BJ (cell line): ENCODE data around the gene LPO. TPM values are rescaled to one million over a fixed set of nuclear protein-coding genes. Genes with fewer than 3 reads are reported as not detected.

Experiments
- CTCF ChIA-PET: fragments of 350-600 bp; formaldehyde crosslinking; extraction: SDS; loops from one replicate; lab custom pipeline; 2021; ENCODE audit warnings: antibody characterized with exemption, inconsistent platforms; lab: Yijun Ruan, JAX
- POLR2A ChIA-PET: fragments of 300-600 bp; sonication (Branson Sonifier 250); formaldehyde crosslinking; extraction: SDS; loops from one replicate; lab custom pipeline; 2021; ENCODE audit warnings: antibody characterized with exemption; lab: Charles Lee
- DNase-seq: peaks from one replicate; pipeline ENCODE4 v3.0.0-alpha.2; 2011; ENCODE audit warnings: low read depth
- H3K27me3 ChIP-seq: 2 replicates; pipeline ENCODE4 v1.6.0; 2011; ENCODE audit warnings: low read length; ENCODE audit not compliant: control insufficient read depth, insufficient read depth
- H3K36me3 ChIP-seq: 2 replicates; pipeline ENCODE4 v1.5.1; 2011; ENCODE audit warnings: low read length; ENCODE audit not compliant: control insufficient read depth, insufficient read depth
- H3K4me3 ChIP-seq: 2 replicates; pipeline ENCODE4 v1.5.1; 2011; ENCODE audit warnings: low read depth, mild to moderate bottlenecking, control low read depth, low read length
- CTCF ChIP-seq: IDR thresholded peaks from 2 replicates; pipeline ENCODE4 v1.5.1; 2011; ENCODE audit warnings: low read depth, mild to moderate bottlenecking, control low read depth, inconsistent platforms, low read length, moderate library complexity; ENCODE audit not compliant: insufficient read depth
- polyA minus RNA-seq: library from RNA; depleted of rRNA, polyadenylated mRNA; stranded (reverse); fragments of >200 nt; gene quantifications from 2 replicates; pipeline ENCODE4 v1.2.3, GENCODE V29; 2011; rRNA and poly(A)+ RNA removed
- polyA plus RNA-seq: library from polyadenylated mRNA; depleted of rRNA; stranded (reverse); fragments of >200 nt; gene quantifications from 2 replicates; pipeline ENCODE4 v1.2.3, GENCODE V29; 2011; rRNA removed

Gene LPO
- polyA plus RNA-seq (0.06 and 0.07 TPM in 2 replicates), polyA minus RNA-seq (not detected in 2 replicates)

GRCh38 chr17:58238147-58238634, at the start of gene LPO:
Gene LPO (plus strand): TSS chr17:58238584. CDS start chr17:58242980, 4,396 bp downstream.
- no peaks in the 10 kb centered on the region for H3K36me3 ChIP-seq
- TF ChIP-seq CTCF: no peak
- POLR2A ChIA-PET: no interaction called here
- no peak within 1 kb of the TSS for H3K4me3 ChIP-seq
- no peak for DNase-seq
- peaks cover 21% of the 10 kb centered on the region for H3K27me3 ChIP-seq
- CTCF ChIA-PET: interaction anchor here (4.4 kb wide), 1 partner anchor 10 kb away, joined by 50 read pairs; no protein-coding TSS in a partner anchor

GRCh38 chr17:58189436-58190146, 48.8 kb upstream of the LPO start:
- no peaks in the 10 kb centered on the region for H3K36me3 ChIP-seq
- H3K4me3 ChIP-seq: no peak overlapping the region
- peak; percentile 26 for DNase-seq
- POLR2A ChIA-PET: no interaction called here
- CTCF ChIA-PET: interaction anchor here (1.0 to 2.5 kb wide), 4 partner anchors 10 to 946 kb away, joined by 3 to 19 read pairs (median 3); no protein-coding TSS in a partner anchor
- H3K27me3 ChIP-seq: peaks cover 5% of the 10 kb centered on the region
- TF ChIP-seq CTCF: no peak

- POLR2A ChIA-PET: no interaction called here
- peaks cover 4% of the 10 kb centered on the region; the same call in 1 of the 2 replicates for H3K27me3 ChIP-seq
- H3K4me3 ChIP-seq: no peak overlapping the region
- H3K36me3 ChIP-seq: no peaks in the 10 kb centered on the region
- TF ChIP-seq CTCF: no peak
- no peak for DNase-seq
- CTCF ChIA-PET: interaction anchor here (2.5 kb wide), 1 partner anchor 9 kb away, joined by 19 read pairs; no protein-coding TSS in a partner anchor
Observed at GRCh38 chr17:58191241-58191896, 47.0 kb upstream of the LPO start.

- POLR2A ChIA-PET: no interaction called here
- no peak for TF ChIP-seq CTCF
- Histone ChIP-seq H3K4me3 (no peak within 1 kb of the TSS), H3K27me3 (peaks cover 2% of the 10 kb centered on the region; the same call in 1 of the 2 replicates), H3K36me3 (no peaks in the 10 kb centered on the region)
- no peak for DNase-seq
- CTCF ChIA-PET: no interaction called here
Observed at GRCh38 chr17:58192612-58193011, 45.8 kb upstream of the LPO start, which contains the start of gene EPX. Gene EPX (plus strand): TSS chr17:58192726. CDS start chr17:58192847, 121 bp downstream.
